ENCODE measurements around the gene PTPRH. TPM values are rescaled to one million over a fixed set of nuclear protein-coding genes. Genes with fewer than 3 reads are reported as not detected.

Gene PTPRH
- total RNA-seq, 2 donors from 2014 or later, result 76.3 to 131 TPM

- H3K36me3 ChIP-seq, result no peaks in the 10 kb centered on the region
- TF ChIP-seq, protein P1, sequence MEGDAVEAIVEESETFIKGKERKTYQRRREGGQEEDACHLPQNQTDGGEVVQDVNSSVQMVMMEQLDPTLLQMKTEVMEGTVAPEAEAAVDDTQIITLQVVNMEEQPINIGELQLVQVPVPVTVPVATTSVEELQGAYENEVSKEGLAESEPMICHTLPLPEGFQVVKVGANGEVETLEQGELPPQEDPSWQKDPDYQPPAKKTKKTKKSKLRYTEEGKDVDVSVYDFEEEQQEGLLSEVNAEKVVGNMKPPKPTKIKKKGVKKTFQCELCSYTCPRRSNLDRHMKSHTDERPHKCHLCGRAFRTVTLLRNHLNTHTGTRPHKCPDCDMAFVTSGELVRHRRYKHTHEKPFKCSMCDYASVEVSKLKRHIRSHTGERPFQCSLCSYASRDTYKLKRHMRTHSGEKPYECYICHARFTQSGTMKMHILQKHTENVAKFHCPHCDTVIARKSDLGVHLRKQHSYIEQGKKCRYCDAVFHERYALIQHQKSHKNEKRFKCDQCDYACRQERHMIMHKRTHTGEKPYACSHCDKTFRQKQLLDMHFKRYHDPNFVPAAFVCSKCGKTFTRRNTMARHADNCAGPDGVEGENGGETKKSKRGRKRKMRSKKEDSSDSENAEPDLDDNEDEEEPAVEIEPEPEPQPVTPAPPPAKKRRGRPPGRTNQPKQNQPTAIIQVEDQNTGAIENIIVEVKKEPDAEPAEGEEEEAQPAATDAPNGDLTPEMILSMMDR (IDR thresholded peaks at IDR 0.05), result no peak
- no peak for DNase-seq
- H3K27me3 ChIP-seq, result no peaks in the 10 kb centered on the region
- no peak overlapping the region for H3K9ac ChIP-seq (ENCODE audit: low read depth in 2 of 2, low read length in 2 of 2)
- intact Hi-C loops (cut with DNase I), result no loop called here
- no peaks in the 10 kb centered on the region for H3K9me3 ChIP-seq
- H3K4me3 ChIP-seq, result no peak overlapping the region
- no peak overlapping the region for H3K27ac ChIP-seq
- H3K4me1 ChIP-seq, result no peaks in the 10 kb centered on the region
These were observed 11.8 kb downstream of the PTPRH start for GRCh38 chr19:55197528-55197927.

GRCh38 chr19:55196803-55197202, 12.5 kb downstream of the PTPRH start:
- H3K9me3 ChIP-seq, result no peaks in the 10 kb centered on the region
- no peaks in the 10 kb centered on the region for H3K36me3 ChIP-seq
- TF ChIP-seq, protein P1 (IDR thresholded peaks at IDR 0.05), result no peak
- DNase-seq, result no peak
- no peak overlapping the region for H3K27ac ChIP-seq
- H3K27me3 ChIP-seq, result no peaks in the 10 kb centered on the region
- H3K4me1 ChIP-seq, result no peaks in the 10 kb centered on the region
- H3K9ac ChIP-seq (ENCODE audit: low read depth in 2 of 2, low read length in 2 of 2), result no peak overlapping the region
- no peak overlapping the region for H3K4me3 ChIP-seq
- intact Hi-C loops (cut with DNase I), result no loop called here

- H3K27me3 ChIP-seq, result no peaks in the 10 kb centered on the region
- DNase-seq, result no peak
- H3K9me3 ChIP-seq, result no peaks in the 10 kb centered on the region
- no peaks in the 10 kb centered on the region for H3K36me3 ChIP-seq
- intact Hi-C loops (cut with DNase I), result no loop called here
- no peaks in the 10 kb centered on the region for H3K4me1 ChIP-seq
- H3K27ac ChIP-seq, result no peak overlapping the region
- TF ChIP-seq, protein P1 (IDR thresholded peaks at IDR 0.05), result no peak
- no peak overlapping the region for H3K4me3 ChIP-seq
- no peak overlapping the region for H3K9ac ChIP-seq (ENCODE audit: low read depth in 2 of 2, low read length in 2 of 2)
These were observed 15.8 kb downstream of the PTPRH start for GRCh38 chr19:55193481-55193880.

DNA sequence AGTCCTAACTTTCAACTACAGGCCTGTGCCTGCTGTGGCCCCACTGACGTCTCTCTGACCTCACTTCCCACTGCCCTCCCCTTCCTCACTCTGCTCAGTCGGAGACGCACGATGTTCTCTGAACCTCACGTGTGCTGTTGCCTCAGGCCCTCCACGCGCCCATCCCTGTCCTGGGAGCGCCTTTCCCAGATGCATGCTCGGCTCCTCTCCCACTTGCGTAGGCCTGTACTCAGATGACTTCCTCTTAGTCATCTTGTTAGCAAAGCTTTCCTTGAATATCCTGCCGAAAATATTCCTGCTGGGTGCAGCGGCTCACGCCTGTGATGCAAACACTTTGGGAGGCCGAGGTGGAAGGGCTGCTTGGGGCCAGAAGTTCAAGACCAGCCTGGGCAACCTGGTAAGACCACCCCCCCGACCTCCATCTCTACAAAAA, 19.9 kb downstream of the PTPRH start:
- DNase-seq, result no peak
- no peaks in the 10 kb centered on the region for H3K4me1 ChIP-seq
- TF ChIP-seq, protein P1 (IDR thresholded peaks at IDR 0.05), result no peak
- H3K27ac ChIP-seq, result no peak overlapping the region
- no peak overlapping the region for H3K9ac ChIP-seq (ENCODE audit: low read depth in 2 of 2, low read length in 2 of 2)
- H3K36me3 ChIP-seq, result no peaks in the 10 kb centered on the region
- intact Hi-C loops (cut with DNase I), result no loop called here
- no peaks in the 10 kb centered on the region for H3K9me3 ChIP-seq
- H3K4me3 ChIP-seq, result no peak overlapping the region
- no peaks in the 10 kb centered on the region for H3K27me3 ChIP-seq

GRCh38 chr19:55188625-55189024, 20.7 kb downstream of the PTPRH start:
- Histone ChIP-seq H3K9me3 (no peaks in the 10 kb centered on the region), H3K36me3 (no peaks in the 10 kb centered on the region), H3K4me1 (no peaks in the 10 kb centered on the region), H3K27ac (no peak overlapping the region), H3K27me3 (no peaks in the 10 kb centered on the region), H3K4me3 (no peak overlapping the region), H3K9ac (ENCODE audit: low read depth in 2 of 2, low read length in 2 of 2) (no peak overlapping the region)
- TF ChIP-seq, protein P1 (IDR thresholded peaks at IDR 0.05), result no peak
- no peak for DNase-seq
- intact Hi-C loops (cut with DNase I), result no loop called here

DNA sequence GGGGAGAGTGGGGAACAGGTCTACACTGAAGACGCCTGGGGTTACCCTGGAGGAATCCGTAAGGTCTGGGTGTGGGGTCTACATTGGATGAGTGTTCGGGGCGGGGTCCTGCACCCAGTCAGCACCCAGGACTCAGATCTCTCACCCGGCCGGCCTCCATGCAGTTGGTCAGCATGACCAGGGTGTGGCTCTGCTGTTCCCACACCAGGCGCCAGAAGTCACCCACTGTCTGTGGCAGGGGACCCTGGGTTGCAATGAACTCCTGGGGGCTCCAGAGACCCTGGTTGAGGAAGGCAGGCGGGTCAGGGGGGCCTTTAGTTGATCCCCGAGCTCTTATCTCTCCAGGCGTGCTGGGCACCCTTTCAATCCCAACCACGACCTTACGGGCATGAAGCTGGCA, 23.2 kb downstream of the PTPRH start:
- H3K27me3 ChIP-seq, result peaks cover 7% of the 10 kb centered on the region
- H3K4me1 ChIP-seq, result no peaks in the 10 kb centered on the region
- no peak overlapping the region for H3K27ac ChIP-seq
- H3K9ac ChIP-seq (ENCODE audit: low read depth in 2 of 2, low read length in 2 of 2), result no peak overlapping the region
- TF ChIP-seq, protein P1 (IDR thresholded peaks at IDR 0.05), result no peak
- H3K36me3 ChIP-seq, result no peaks in the 10 kb centered on the region
- intact Hi-C loops (cut with DNase I), result no loop called here
- DNase-seq, result no peak
- H3K9me3 ChIP-seq, result no peaks in the 10 kb centered on the region
- H3K4me3 ChIP-seq, result no peak overlapping the region

Measured in colonic mucosa (tissue), 4 donors.